Measurements from ENCODE around the gene CXCL11. TPM values are rescaled to one million over a fixed set of nuclear protein-coding genes. Genes with fewer than 3 reads are reported as not detected.

The CXCL11 gene
- total and polyA plus RNA-seq, 2 of the 13 experiments (the other 11 are each of a cell fraction or from before 2014, with no cell fraction given): 0.08 TPM; not detected in 1

DNA sequence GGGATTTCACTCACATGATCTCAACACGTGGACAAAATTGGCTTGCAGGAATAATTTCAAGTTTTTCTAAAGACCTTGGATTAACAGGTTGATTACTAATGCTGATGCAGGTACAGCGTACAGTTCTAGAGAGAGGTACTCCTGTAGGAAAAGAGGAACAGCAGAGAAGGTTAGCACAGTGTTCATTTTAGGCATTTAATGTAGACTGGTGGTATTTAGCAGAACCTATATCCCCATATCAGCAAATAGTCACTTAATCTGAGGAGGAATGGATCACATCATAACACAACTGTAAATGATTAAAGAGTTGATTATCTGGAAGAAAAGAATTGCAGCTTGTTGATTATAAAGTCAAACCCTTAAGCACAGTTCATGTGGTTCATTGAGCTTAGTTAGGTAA lies 13.2 kb downstream of the CXCL11 start:
- Histone ChIP-seq H3K36me3 (replicated peaks in 1 of 2; ENCODE audit: control insufficient read depth in 1 of 2, insufficient read depth in 2 of 2, low read length in 2 of 2) (no peaks in the 10 kb centered on the region), H3K4me2 (ENCODE audit: low read depth, low read length) (no peak overlapping the region), H3K9ac (ENCODE audit: insufficient read depth, low read depth, low read length) (no peak overlapping the region), H4K20me1 (ENCODE audit: insufficient read depth, low read length) (no peaks in the 10 kb centered on the region), H3K79me2 (ENCODE audit: insufficient read depth, low read length) (no peaks in the 10 kb centered on the region), H3K4me3 (replicated peaks in 1 of 3; ENCODE audit: insufficient read depth in 1 of 3, low read depth in 2 of 3, low read length in 3 of 3) (no peak overlapping the region), H3K27ac (ENCODE audit: extremely low read length, insufficient read depth, low read length) (no peak overlapping the region), H3K27me3 (ENCODE audit: control insufficient read depth in 1 of 2, insufficient read depth in 2 of 2, low read length in 2 of 2) (no peaks in the 10 kb centered on the region), H3K9me3 (ENCODE audit: low read length) (no peaks in the 10 kb centered on the region), H2AFZ (ENCODE audit: low read length) (no peak overlapping the region), H3K4me1 (ENCODE audit: insufficient read depth, low read length) (no peaks in the 10 kb centered on the region)
- TF ChIP-seq ELF1 (CRISPR knock-in tag; IDR thresholded peaks at IDR 0.05) (no peak), FOSL1 (CRISPR knock-in tag; IDR thresholded peaks at IDR 0.05; ENCODE audit: borderline replicate concordance) (no peak), POLR2AphosphoS2 (IDR thresholded peaks at IDR 0.05; ENCODE audit: low read depth, low read length) (no peak), PHF21A (CRISPR knock-in tag; IDR thresholded peaks at IDR 0.05) (no peak), SPEN (CRISPR knock-in tag; IDR thresholded peaks at IDR 0.05; ENCODE audit: low read depth) (no peak), MED8 (CRISPR knock-in tag; IDR thresholded peaks at IDR 0.05; ENCODE audit: insufficient replicate concordance) (no peak), MEIS2 (CRISPR knock-in tag; IDR thresholded peaks at IDR 0.05) (no peak)
- TF ChIP-seq, protein P1, sequence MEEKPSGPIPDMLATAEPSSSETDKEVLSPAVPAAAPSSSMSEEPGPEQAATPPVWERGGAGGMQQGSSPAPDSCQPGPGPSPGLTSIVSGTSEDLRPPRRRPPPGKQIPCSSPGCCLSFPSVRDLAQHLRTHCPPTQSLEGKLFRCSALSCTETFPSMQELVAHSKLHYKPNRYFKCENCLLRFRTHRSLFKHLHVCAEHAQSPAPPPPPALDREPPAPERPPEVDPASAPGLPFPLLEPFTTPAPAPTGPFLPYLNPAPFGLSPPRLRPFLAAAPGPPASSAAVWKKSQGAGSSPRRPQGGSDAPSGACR (CRISPR knock-in tag; IDR thresholded peaks at IDR 0.05): no peak
- TF ChIP-seq, protein P2, sequence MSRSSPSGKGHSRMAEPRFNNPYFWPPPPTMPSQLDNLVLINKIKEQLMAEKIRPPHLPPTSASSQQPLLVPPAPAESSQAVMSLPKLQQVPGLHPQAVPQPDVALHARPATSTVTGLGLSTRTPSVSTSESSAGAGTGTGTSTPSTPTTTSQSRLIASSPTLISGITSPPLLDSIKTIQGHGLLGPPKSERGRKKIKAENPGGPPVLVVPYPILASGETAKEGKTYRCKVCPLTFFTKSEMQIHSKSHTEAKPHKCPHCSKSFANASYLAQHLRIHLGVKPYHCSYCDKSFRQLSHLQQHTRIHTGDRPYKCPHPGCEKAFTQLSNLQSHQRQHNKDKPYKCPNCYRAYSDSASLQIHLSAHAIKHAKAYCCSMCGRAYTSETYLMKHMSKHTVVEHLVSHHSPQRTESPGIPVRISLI (CRISPR knock-in tag; IDR thresholded peaks at IDR 0.05; ENCODE audit: borderline replicate concordance): no peak
- TF ChIP-seq, protein P3, sequence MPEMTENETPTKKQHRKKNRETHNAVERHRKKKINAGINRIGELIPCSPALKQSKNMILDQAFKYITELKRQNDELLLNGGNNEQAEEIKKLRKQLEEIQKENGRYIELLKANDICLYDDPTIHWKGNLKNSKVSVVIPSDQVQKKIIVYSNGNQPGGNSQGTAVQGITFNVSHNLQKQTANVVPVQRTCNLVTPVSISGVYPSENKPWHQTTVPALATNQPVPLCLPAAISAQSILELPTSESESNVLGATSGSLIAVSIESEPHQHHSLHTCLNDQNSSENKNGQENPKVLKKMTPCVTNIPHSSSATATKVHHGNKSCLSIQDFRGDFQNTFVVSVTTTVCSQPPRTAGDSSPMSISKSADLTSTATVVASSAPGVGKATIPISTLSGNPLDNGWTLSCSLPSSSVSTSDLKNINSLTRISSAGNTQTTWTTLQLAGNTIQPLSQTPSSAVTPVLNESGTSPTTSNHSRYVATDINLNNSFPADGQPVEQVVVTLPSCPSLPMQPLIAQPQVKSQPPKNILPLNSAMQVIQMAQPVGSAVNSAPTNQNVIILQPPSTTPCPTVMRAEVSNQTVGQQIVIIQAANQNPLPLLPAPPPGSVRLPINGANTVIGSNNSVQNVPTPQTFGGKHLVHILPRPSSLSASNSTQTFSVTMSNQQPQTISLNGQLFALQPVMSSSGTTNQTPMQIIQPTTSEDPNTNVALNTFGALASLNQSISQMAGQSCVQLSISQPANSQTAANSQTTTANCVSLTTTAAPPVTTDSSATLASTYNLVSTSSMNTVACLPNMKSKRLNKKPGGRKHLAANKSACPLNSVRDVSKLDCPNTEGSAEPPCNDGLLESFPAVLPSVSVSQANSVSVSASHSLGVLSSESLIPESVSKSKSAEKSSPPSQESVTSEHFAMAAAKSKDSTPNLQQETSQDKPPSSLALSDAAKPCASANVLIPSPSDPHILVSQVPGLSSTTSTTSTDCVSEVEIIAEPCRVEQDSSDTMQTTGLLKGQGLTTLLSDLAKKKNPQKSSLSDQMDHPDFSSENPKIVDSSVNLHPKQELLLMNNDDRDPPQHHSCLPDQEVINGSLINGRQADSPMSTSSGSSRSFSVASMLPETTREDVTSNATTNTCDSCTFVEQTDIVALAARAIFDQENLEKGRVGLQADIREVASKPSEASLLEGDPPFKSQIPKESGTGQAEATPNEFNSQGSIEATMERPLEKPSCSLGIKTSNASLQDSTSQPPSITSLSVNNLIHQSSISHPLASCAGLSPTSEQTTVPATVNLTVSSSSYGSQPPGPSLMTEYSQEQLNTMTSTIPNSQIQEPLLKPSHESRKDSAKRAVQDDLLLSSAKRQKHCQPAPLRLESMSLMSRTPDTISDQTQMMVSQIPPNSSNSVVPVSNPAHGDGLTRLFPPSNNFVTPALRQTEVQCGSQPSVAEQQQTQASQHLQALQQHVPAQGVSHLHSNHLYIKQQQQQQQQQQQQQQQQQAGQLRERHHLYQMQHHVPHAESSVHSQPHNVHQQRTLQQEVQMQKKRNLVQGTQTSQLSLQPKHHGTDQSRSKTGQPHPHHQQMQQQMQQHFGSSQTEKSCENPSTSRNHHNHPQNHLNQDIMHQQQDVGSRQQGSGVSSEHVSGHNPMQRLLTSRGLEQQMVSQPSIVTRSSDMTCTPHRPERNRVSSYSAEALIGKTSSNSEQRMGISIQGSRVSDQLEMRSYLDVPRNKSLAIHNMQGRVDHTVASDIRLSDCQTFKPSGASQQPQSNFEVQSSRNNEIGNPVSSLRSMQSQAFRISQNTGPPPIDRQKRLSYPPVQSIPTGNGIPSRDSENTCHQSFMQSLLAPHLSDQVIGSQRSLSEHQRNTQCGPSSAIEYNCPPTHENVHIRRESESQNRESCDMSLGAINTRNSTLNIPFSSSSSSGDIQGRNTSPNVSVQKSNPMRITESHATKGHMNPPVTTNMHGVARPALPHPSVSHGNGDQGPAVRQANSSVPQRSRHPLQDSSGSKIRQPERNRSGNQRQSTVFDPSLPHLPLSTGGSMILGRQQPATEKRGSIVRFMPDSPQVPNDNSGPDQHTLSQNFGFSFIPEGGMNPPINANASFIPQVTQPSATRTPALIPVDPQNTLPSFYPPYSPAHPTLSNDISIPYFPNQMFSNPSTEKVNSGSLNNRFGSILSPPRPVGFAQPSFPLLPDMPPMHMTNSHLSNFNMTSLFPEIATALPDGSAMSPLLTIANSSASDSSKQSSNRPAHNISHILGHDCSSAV (CRISPR knock-in tag; IDR thresholded peaks at IDR 0.05; ENCODE audit: borderline replicate concordance): no peak
- FAIRE-seq (no peak), ATAC-seq (no peak), DNase-seq (ENCODE audit: low spot score) (no peak)
- BruUV-seq (replicated peaks): no TSS peak
- 34% methylated on average over 2 of the region's 2 CpGs for WGBS (ENCODE audit: low lambda C conversion rate)
- CTCF ChIA-PET (ENCODE audit: low intra/inter-chr PET ratio, low total read pairs): no interaction called here
- in situ Hi-C loops (cut with HindIII; ENCODE audit: extremely low pct_ligation_motif_present, low pct_unique_long_range_greater_than_20kb): no loop called here
- POLR2A ChIA-PET: no interaction called here
- intact Hi-C loops (cut with micrococcal nuclease; ENCODE audit: unreplicated experiment): no loop called here
